ENCODE results near the gene EIF2D.

GRCh38 chr1:206578068-206578977 is 33.9 kb downstream of the EIF2D start:
- 0 out of 2 replicates have a peak, but pooled peaks have one; percentile 4 for TF ChIP-seq MAX (CRISPR knock-in tag; IDR thresholded peaks at IDR 0.05)
- TF ChIP-seq PHF21A (IDR thresholded peaks at IDR 0.05; ENCODE audit: borderline replicate concordance, low read depth) = no peak
- no peak for TF ChIP-seq NCOA1 (IDR thresholded peaks at IDR 0.05; ENCODE audit: low read depth)
- no peak for TF ChIP-seq FOXK1 (CRISPR knock-in tag; IDR thresholded peaks at IDR 0.05; ENCODE audit: borderline replicate concordance)
- no peak for TF ChIP-seq CTCF (IDR thresholded peaks at IDR 0.05 in 2 of 3, conservative IDR thresholded peaks at IDR 0.05 in 1 of 3; ENCODE audit: insufficient read depth in 2 of 3, low read depth in 1 of 3, low read length in 3 of 3)
- TF ChIP-seq ZBTB49 (CRISPR knock-in tag; IDR thresholded peaks at IDR 0.05; ENCODE audit: borderline replicate concordance) = no peak
- TF ChIP-seq ZNF584 (CRISPR knock-in tag; IDR thresholded peaks at IDR 0.05; ENCODE audit: low read depth) = no peak
